ENCODE results near the gene FPR1. TPM values are rescaled to one million over a fixed set of nuclear protein-coding genes. Genes with fewer than 3 reads are reported as not detected.

FPR1 gene
- total and polyA plus RNA-seq, 2 of the 13 experiments (the other 11 are each of a cell fraction or from before 2014, with no cell fraction given), result not detected

DNA sequence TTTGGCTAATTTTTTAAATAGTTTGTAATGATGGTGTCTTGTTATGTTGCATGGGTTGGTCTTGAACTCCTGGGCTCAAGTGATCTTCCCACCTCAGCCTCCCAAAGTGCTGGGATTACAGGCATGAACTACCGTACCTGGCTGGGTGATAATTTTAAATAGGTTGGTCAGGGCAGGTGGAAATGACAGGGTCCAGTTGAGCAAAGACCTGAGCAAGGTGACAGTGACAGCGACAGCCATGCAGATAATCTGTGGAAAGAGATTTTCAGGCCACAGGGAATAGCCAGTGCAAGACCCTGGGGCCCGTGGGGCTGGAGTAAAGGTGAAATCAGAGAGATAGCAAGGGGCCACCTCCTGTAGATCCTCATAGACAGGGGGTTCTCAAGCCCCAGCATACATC lies 55.1 kb downstream of the FPR1 start (continued):
- TF ChIP-seq SRSF4 (IDR thresholded peaks at IDR 0.05; ENCODE audit: low read depth, low read length, poor library complexity, severe bottlenecking), result no peak
- TF ChIP-seq, protein P1, sequence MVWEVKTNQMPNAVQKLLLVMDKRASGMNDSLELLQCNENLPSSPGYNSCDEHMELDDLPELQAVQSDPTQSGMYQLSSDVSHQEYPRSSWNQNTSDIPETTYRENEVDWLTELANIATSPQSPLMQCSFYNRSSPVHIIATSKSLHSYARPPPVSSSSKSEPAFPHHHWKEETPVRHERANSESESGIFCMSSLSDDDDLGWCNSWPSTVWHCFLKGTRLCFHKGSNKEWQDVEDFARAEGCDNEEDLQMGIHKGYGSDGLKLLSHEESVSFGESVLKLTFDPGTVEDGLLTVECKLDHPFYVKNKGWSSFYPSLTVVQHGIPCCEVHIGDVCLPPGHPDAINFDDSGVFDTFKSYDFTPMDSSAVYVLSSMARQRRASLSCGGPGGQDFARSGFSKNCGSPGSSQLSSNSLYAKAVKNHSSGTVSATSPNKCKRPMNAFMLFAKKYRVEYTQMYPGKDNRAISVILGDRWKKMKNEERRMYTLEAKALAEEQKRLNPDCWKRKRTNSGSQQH (CRISPR knock-in tag; IDR thresholded peaks at IDR 0.05; ENCODE audit: low read depth), result no peak
- no peak for TF ChIP-seq ZSCAN31 (CRISPR knock-in tag; IDR thresholded peaks at IDR 0.05; ENCODE audit: low read depth)
- no peak for TF ChIP-seq TBX3 (IDR thresholded peaks at IDR 0.05; ENCODE audit: borderline replicate concordance)
- TF ChIP-seq HDAC1 (CRISPR knock-in tag; IDR thresholded peaks at IDR 0.05), result no peak
- TF ChIP-seq REXO4 (CRISPR knock-in tag; IDR thresholded peaks at IDR 0.05; ENCODE audit: borderline replicate concordance), result no peak
- no peak for TF ChIP-seq NR2C2 (CRISPR knock-in tag; IDR thresholded peaks at IDR 0.05; ENCODE audit: borderline replicate concordance)
- TF ChIP-seq, protein P2, sequence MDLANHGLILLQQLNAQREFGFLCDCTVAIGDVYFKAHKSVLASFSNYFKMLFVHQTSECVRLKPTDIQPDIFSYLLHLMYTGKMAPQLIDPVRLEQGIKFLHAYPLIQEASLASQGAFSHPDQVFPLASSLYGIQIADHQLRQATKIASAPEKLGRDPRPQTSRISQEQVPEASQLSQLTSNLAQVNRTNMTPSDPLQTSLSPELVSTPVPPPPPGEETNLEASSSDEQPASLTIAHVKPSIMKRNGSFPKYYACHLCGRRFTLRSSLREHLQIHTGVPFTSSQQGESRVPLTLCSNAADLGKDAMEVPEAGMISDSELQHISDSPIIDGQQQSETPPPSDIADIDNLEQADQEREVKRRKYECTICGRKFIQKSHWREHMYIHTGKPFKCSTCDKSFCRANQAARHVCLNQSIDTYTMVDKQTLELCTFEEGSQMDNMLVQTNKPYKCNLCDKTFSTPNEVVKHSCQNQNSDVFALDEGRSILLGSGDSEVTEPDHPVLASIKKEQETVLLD (CRISPR knock-in tag; IDR thresholded peaks at IDR 0.05; ENCODE audit: low read depth), result no peak

Other genes with a start within 250 kb of the FPR1 start
- not detected in 2 replicates for gene SIGLEC6, start 220.2 kb downstream of the FPR1 start, total RNA-seq (2016; rRNA removed; fragmentation: Illumina TruSeq; extraction: Trizol)
- not detected in 2 replicates for gene SIGLEC6, start 220.2 kb downstream of the FPR1 start, polyA plus RNA-seq (2011; rRNA removed)
- 1.5 and 2.3 TPM in 2 replicates for gene ZNF175, start 180.6 kb downstream of the FPR1 start, total RNA-seq (2016; rRNA removed; fragmentation: Illumina TruSeq; extraction: Trizol)
- 1.1 and 1.2 TPM in 2 replicates for gene ZNF175, start 180.6 kb downstream of the FPR1 start, polyA plus RNA-seq (2011; rRNA removed)
- not detected in 2 replicates for gene SIGLEC5, start 121.5 kb downstream of the FPR1 start, total RNA-seq (2016; rRNA removed; fragmentation: Illumina TruSeq; extraction: Trizol)
- gene SIGLEC5, start 121.5 kb downstream of the FPR1 start, polyA plus RNA-seq (2011; rRNA removed), result not detected in 2 replicates
- gene SIGLEC14, start 105.1 kb downstream of the FPR1 start, total RNA-seq (2016; rRNA removed; fragmentation: Illumina TruSeq; extraction: Trizol), result 0.09 TPM in 1 of 2 replicates, not detected in the other
- gene SIGLEC14, start 105.1 kb downstream of the FPR1 start, polyA plus RNA-seq (2011; rRNA removed), result 0.04 and 0.05 TPM in 2 replicates
- 0.53 and 2.2 TPM in 2 replicates for gene SPACA6, start 58.5 kb downstream of the FPR1 start, total RNA-seq (2016; rRNA removed; fragmentation: Illumina TruSeq; extraction: Trizol)
- 1.4 and 2.3 TPM in 2 replicates for gene SPACA6, start 58.5 kb downstream of the FPR1 start, polyA plus RNA-seq (2011; rRNA removed)
- gene HAS1, start 27.9 kb downstream of the FPR1 start, total RNA-seq (2016; rRNA removed; fragmentation: Illumina TruSeq; extraction: Trizol), result not detected in 2 replicates
- gene HAS1, start 27.9 kb downstream of the FPR1 start, polyA plus RNA-seq (2011; rRNA removed), result 0.12 TPM in 1 of 2 replicates, not detected in the other
- gene FPR2, start 9.3 kb upstream of the FPR1 start, total RNA-seq (2016; rRNA removed; fragmentation: Illumina TruSeq; extraction: Trizol), result not detected in 2 replicates
- not detected in 2 replicates for gene FPR2, start 9.3 kb upstream of the FPR1 start, polyA plus RNA-seq (2011; rRNA removed)
- gene FPR3, start 43.3 kb upstream of the FPR1 start, total RNA-seq (2016; rRNA removed; fragmentation: Illumina TruSeq; extraction: Trizol), result not detected in 2 replicates
- gene FPR3, start 43.3 kb upstream of the FPR1 start, polyA plus RNA-seq (2011; rRNA removed), result 0.12 TPM in 1 of 2 replicates, not detected in the other
- gene ZNF577, start 136.1 kb upstream of the FPR1 start, total RNA-seq (2016; rRNA removed; fragmentation: Illumina TruSeq; extraction: Trizol), result 3.2 and 5.7 TPM in 2 replicates
- gene ZNF577, start 136.1 kb upstream of the FPR1 start, polyA plus RNA-seq (2011; rRNA removed), result 7.1 and 7.6 TPM in 2 replicates
- gene ZNF649, start 153.1 kb upstream of the FPR1 start, total RNA-seq (2016; rRNA removed; fragmentation: Illumina TruSeq; extraction: Trizol), result 13.4 and 13.9 TPM in 2 replicates
- gene ZNF649, start 153.1 kb upstream of the FPR1 start, polyA plus RNA-seq (2011; rRNA removed), result 2.6 and 3.0 TPM in 2 replicates
- gene ZNF613, start 175.6 kb upstream of the FPR1 start, total RNA-seq (2016; rRNA removed; fragmentation: Illumina TruSeq; extraction: Trizol), result 8.3 and 9.6 TPM in 2 replicates
- gene ZNF613, start 175.6 kb upstream of the FPR1 start, polyA plus RNA-seq (2011; rRNA removed), result 3.6 and 3.7 TPM in 2 replicates
- 6.9 and 10.0 TPM in 2 replicates for gene ZNF350, start 235.0 kb upstream of the FPR1 start, total RNA-seq (2016; rRNA removed; fragmentation: Illumina TruSeq; extraction: Trizol)
- 3.0 and 3.7 TPM in 2 replicates for gene ZNF350, start 235.0 kb upstream of the FPR1 start, polyA plus RNA-seq (2011; rRNA removed)